Mesenchymal stem cell (in vitro differentiated cells and primary cell): Measurements from ENCODE around the gene APP.
A peak's percentile ranks its signal among the peaks of the same experiment; 100 is the strongest.

Experiments used
- DNase-seq: peaks from one replicate; pipeline ENCODE4 v3.0.0-alpha.2; 2013
- H2AFZ ChIP-seq: one replicate; pipeline ENCODE4 v1.6.1; 2013; ENCODE audit warnings: low read depth, mild to moderate bottlenecking, control low read depth, inconsistent platforms, low read length, moderate library complexity
- H2AK5ac ChIP-seq: 2 replicates; pipeline ENCODE4 v1.6.1; 2013; ENCODE audit warnings: low read length, moderate library complexity, mild to moderate bottlenecking, inconsistent platforms; ENCODE audit not compliant: severe bottlenecking
- H2BK120ac ChIP-seq: one replicate; pipeline ENCODE4 v1.6.1; 2013; ENCODE audit warnings: low read depth, mild to moderate bottlenecking, inconsistent platforms, low read length, moderate library complexity
- H2BK12ac ChIP-seq, 2 experiments: one replicate each; pipeline ENCODE4 v1.6.1; 2013; ENCODE audit warnings: inconsistent platforms in 2 of 2, low read length in 2 of 2, mild to moderate bottlenecking in 2 of 2, moderate library complexity in 2 of 2, control low read depth in 1 of 2
- H2BK15ac ChIP-seq: one replicate; pipeline ENCODE4 v1.6.1; 2013; ENCODE audit warnings: mild to moderate bottlenecking, low read depth, inconsistent platforms; ENCODE audit not compliant: poor library complexity, severe bottlenecking
- H2BK5ac ChIP-seq: 2 replicates; pipeline ENCODE4 v1.6.1; 2013; ENCODE audit warnings: low read depth, mild to moderate bottlenecking, low read length, control low read depth, inconsistent platforms; ENCODE audit not compliant: poor library complexity, severe bottlenecking
- H3K14ac ChIP-seq, 2 experiments: one replicate each; pipeline ENCODE4 v1.6.1; 2013; ENCODE audit warnings: inconsistent platforms in 2 of 2, low read length in 2 of 2, control low read depth in 1 of 2, mild to moderate bottlenecking in 1 of 2, moderate library complexity in 1 of 2
- H3K18ac ChIP-seq, 2 experiments: one replicate each; pipeline ENCODE4 v1.6.1; 2013; ENCODE audit warnings: inconsistent platforms in 2 of 2, low read length in 2 of 2, control low read depth in 1 of 2, low read depth in 1 of 2, mild to moderate bottlenecking in 1 of 2
- H3K23ac ChIP-seq, 2 experiments: one replicate each; pipeline ENCODE4 v1.6.1; 2013; ENCODE audit warnings: inconsistent platforms in 2 of 2, low read length in 2 of 2, mild to moderate bottlenecking in 2 of 2, moderate library complexity in 2 of 2, control low read depth in 1 of 2
- H3K27ac ChIP-seq: 2 replicates; pipeline ENCODE4 v1.5.1; 2013; ENCODE audit warnings: mild to moderate bottlenecking, moderate library complexity, low read length, control low read depth, inconsistent platforms; ENCODE audit not compliant: poor library complexity, severe bottlenecking
- H3K27me3 ChIP-seq, 2 experiments: 2 replicates each; pipeline versions ENCODE4 v1.6.1 to v1.7.0; 2013; ENCODE audit warnings: low read length in 2 of 2, mild to moderate bottlenecking in 2 of 2, moderate library complexity in 2 of 2, control low read depth in 1 of 2, inconsistent platforms in 1 of 2; ENCODE audit not compliant: control insufficient read depth in 1 of 2, insufficient read depth in 1 of 2
- H3K36me3 ChIP-seq, 2 experiments: 2 replicates each; pipeline versions ENCODE4 v1.6.1 to v1.7.0; 2013; ENCODE audit warnings: low read length in 2 of 2, control low read depth in 1 of 2, inconsistent platforms in 1 of 2, low read depth in 1 of 2, mild to moderate bottlenecking in 1 of 2; ENCODE audit not compliant: insufficient read depth in 2 of 2, control insufficient read depth in 1 of 2
- H3K4ac ChIP-seq, 2 experiments: one replicate each; pipeline ENCODE4 v1.6.1; 2013; ENCODE audit warnings: inconsistent platforms in 2 of 2, low read length in 2 of 2, mild to moderate bottlenecking in 2 of 2, moderate library complexity in 2 of 2, control low read depth in 1 of 2, low read depth in 1 of 2
- H3K4me1 ChIP-seq: 2 replicates; pipeline ENCODE4 v1.6.1; 2013; ENCODE audit warnings: low read depth, low read length, control low read depth; ENCODE audit not compliant: control insufficient read depth, insufficient read depth
- H3K4me2 ChIP-seq: 2 replicates; pipeline ENCODE4 v1.6.1; 2013; ENCODE audit warnings: low read length, mild to moderate bottlenecking, inconsistent platforms; ENCODE audit not compliant: poor library complexity, severe bottlenecking
- H3K4me3 ChIP-seq, 2 experiments: 2 replicates each; pipeline versions ENCODE4 v1.5.1 to v1.7.0; 2013; ENCODE audit warnings: low read length in 2 of 2, mild to moderate bottlenecking in 2 of 2, control low read depth in 1 of 2, low read depth in 1 of 2; ENCODE audit not compliant: insufficient read depth in 1 of 2
- H3K79me1 ChIP-seq: replicated peaks from 2 replicates; pipeline ENCODE4 v1.6.1; 2013; ENCODE audit warnings: mild to moderate bottlenecking, control low read depth, low read length, inconsistent platforms; ENCODE audit not compliant: poor library complexity, severe bottlenecking
- H3K9ac ChIP-seq: 2 replicates; pipeline ENCODE4 v1.7.0; 2013; ENCODE audit warnings: mild to moderate bottlenecking, low read length, moderate library complexity
- H3K9me3 ChIP-seq: 2 replicates; pipeline ENCODE4 v1.7.0; 2013; ENCODE audit warnings: mild to moderate bottlenecking, low read length; ENCODE audit not compliant: control insufficient read depth
- H4K8ac ChIP-seq: one replicate; pipeline ENCODE4 v1.6.1; 2013; ENCODE audit warnings: inconsistent platforms, mild to moderate bottlenecking, low read length, moderate library complexity
- H4K91ac ChIP-seq: one replicate; pipeline ENCODE4 v1.6.1; 2013; ENCODE audit warnings: mild to moderate bottlenecking, low read length, inconsistent platforms
- WGBS: methylation state at CpG from one replicate; pipeline ENCODE4 v1.1.7; 2013; ENCODE audit warnings: mixed read lengths; 5-methylcytosine and 5-hydroxymethylcytosine counted together

APP gene

GRCh38 chr21:26117972-26118367, 52.6 kb downstream of the APP start:
- Histone ChIP-seq H3K18ac (no peak overlapping the region), H2BK120ac (no peak overlapping the region), H3K4me1 (peaks cover 5% of the 10 kb centered on the region), H2BK5ac (no peak overlapping the region), H3K23ac (no peak overlapping the region), H3K9ac (no peak overlapping the region), H2BK15ac (no peak overlapping the region), H3K4me2 (no peak overlapping the region), H3K36me3 (peaks cover 0 to 10% of the 10 kb centered on the region in 2 experiments), H3K4ac (no peak overlapping the region), H4K91ac (no peak overlapping the region), H2AFZ (no peak overlapping the region), H3K4me3 (no peak overlapping the region), H3K14ac (no peak overlapping the region), H3K27ac (no peak overlapping the region), H4K8ac (no peak overlapping the region), H2BK12ac (no peak overlapping the region), H3K9me3 (no peaks in the 10 kb centered on the region), H3K27me3 (no peaks in the 10 kb centered on the region), H2AK5ac (no peak overlapping the region), H3K79me1 (peaks cover 15% of the 10 kb centered on the region)
- 96% methylated on average over 2 of the region's 3 CpGs for WGBS
- no peak for DNase-seq

GRCh38 chr21:26117324-26117971, 53.1 kb downstream of the APP start:
- no peak overlapping the region for H3K4me3 ChIP-seq
- peaks cover 5% of the 10 kb centered on the region for H3K4me1 ChIP-seq
- no peak overlapping the region for H2BK15ac ChIP-seq
- H3K27ac ChIP-seq = no peak overlapping the region
- H3K4ac ChIP-seq = no peak overlapping the region
- H4K91ac ChIP-seq = no peak overlapping the region
- H2BK120ac ChIP-seq = no peak overlapping the region
- peaks cover 15% of the 10 kb centered on the region for H3K79me1 ChIP-seq
- H3K14ac ChIP-seq = no peak overlapping the region
- over 99% methylated on average over 4 of the region's 5 CpGs for WGBS
- H3K4me2 ChIP-seq = no peak overlapping the region
- H3K36me3 ChIP-seq = peaks cover 0 to 10% of the 10 kb centered on the region in 2 experiments
- H4K8ac ChIP-seq = no peak overlapping the region
- H2AFZ ChIP-seq = no peak overlapping the region
- H3K9me3 ChIP-seq = no peaks in the 10 kb centered on the region
- H3K23ac ChIP-seq = no peak overlapping the region
- DNase-seq = no peak
- no peak overlapping the region for H3K18ac ChIP-seq
- H2BK12ac ChIP-seq = no peak overlapping the region
- no peak overlapping the region for H2BK5ac ChIP-seq
- H3K9ac ChIP-seq = no peak overlapping the region
- no peaks in the 10 kb centered on the region for H3K27me3 ChIP-seq
- H2AK5ac ChIP-seq = no peak overlapping the region

GRCh38 chr21:26116456-26117011, 54.0 kb downstream of the APP start:
- H3K27me3 ChIP-seq = no peaks in the 10 kb centered on the region
- no peak overlapping the region for H3K14ac ChIP-seq
- no peak overlapping the region for H4K8ac ChIP-seq
- no peak overlapping the region for H4K91ac ChIP-seq
- peak overlapping the region; percentile 82 for H3K9ac ChIP-seq
- no peak overlapping the region for H2AFZ ChIP-seq
- no peaks in the 10 kb centered on the region for H3K9me3 ChIP-seq
- no peak overlapping the region for H2BK12ac ChIP-seq
- H3K4me1 ChIP-seq = peaks cover 5% of the 10 kb centered on the region
- no peak overlapping the region for H3K27ac ChIP-seq
- H3K4me3 ChIP-seq = peak overlapping the region in 1 of 2 experiments; percentile 40
- H2BK15ac ChIP-seq = no peak overlapping the region
- no peak overlapping the region for H3K4ac ChIP-seq
- peaks cover under 1 to 16% of the 10 kb centered on the region in 2 experiments for H3K36me3 ChIP-seq
- H3K79me1 ChIP-seq = peaks cover 12% of the 10 kb centered on the region
- H2BK5ac ChIP-seq = no peak overlapping the region
- DNase-seq = no peak
- no peak overlapping the region for H2BK120ac ChIP-seq
- no peak overlapping the region for H3K18ac ChIP-seq
- no peak overlapping the region for H2AK5ac ChIP-seq
- H3K4me2 ChIP-seq = no peak overlapping the region
- WGBS = 84% methylated on average over 5 of the region's 5 CpGs
- no peak overlapping the region for H3K23ac ChIP-seq

GRCh38 chr21:26115899-26116298, 54.7 kb downstream of the APP start:
- Histone ChIP-seq H4K91ac (no peak overlapping the region), H3K4me3 (peak overlapping the region in 1 of 2 experiments; percentile 40), H3K23ac (no peak overlapping the region), H2AK5ac (no peak overlapping the region), H3K18ac (no peak overlapping the region), H2BK120ac (no peak overlapping the region), H2AFZ (no peak overlapping the region), H4K8ac (no peak overlapping the region), H3K9me3 (no peaks in the 10 kb centered on the region), H2BK12ac (no peak overlapping the region), H3K14ac (no peak overlapping the region), H3K27ac (no peak overlapping the region), H3K4ac (no peak overlapping the region), H3K4me2 (no peak overlapping the region), H3K27me3 (no peaks in the 10 kb centered on the region), H2BK15ac (no peak overlapping the region), H3K4me1 (peaks cover 4% of the 10 kb centered on the region), H3K79me1 (peaks cover 12% of the 10 kb centered on the region), H3K36me3 (peaks cover 4 to 22% of the 10 kb centered on the region in 2 experiments), H2BK5ac (no peak overlapping the region), H3K9ac (peak overlapping the region; percentile 82)
- no CpG with 5 or more reads among the region's 2 CpGs for WGBS
- peak; percentile 68 for DNase-seq
